ENCODE data around the gene RHCG. TPM values are rescaled to one million over a fixed set of nuclear protein-coding genes. Genes with fewer than 3 reads are reported as not detected.

The RHCG gene
- total and polyA plus RNA-seq, 2 of the 13 experiments (the other 11 are each of a cell fraction or from before 2014, with no cell fraction given): not detected

DNA sequence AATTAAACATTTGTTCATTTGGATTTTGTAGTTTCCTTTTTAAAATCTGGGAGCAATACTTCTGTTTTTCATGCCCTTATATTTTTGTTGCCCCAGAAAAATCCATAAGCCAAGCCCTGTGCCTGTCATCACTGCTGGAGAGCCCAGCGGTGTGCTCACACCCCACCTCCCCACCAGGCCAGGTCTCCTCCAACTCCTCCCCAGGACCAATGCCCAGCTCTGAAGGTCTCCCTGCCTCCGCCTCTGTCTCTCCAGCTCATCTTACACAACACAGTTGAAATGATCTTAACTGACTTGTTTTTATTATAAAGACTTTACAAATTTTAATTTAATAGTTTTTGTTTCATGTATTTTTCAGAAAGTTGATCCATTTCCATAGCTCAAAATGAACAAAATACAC is 66.4 kb downstream of the RHCG start (continued):
- TF ChIP-seq, protein P1, sequence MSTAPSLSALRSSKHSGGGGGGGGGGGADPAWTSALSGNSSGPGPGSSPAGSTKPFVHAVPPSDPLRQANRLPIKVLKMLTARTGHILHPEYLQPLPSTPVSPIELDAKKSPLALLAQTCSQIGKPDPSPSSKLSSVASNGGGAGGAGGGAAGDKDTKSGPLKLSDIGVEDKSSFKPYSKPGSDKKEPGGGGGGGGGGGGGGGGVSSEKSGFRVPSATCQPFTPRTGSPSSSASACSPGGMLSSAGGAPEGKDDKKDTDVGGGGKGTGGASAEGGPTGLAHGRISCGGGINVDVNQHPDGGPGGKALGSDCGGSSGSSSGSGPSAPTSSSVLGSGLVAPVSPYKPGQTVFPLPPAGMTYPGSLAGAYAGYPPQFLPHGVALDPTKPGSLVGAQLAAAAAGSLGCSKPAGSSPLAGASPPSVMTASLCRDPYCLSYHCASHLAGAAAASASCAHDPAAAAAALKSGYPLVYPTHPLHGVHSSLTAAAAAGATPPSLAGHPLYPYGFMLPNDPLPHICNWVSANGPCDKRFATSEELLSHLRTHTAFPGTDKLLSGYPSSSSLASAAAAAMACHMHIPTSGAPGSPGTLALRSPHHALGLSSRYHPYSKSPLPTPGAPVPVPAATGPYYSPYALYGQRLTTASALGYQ (CRISPR knock-in tag; IDR thresholded peaks at IDR 0.05): no peak
- no peak for TF ChIP-seq ZNF343 (CRISPR knock-in tag; IDR thresholded peaks at IDR 0.05)
- no peak for TF ChIP-seq ZNF225 (CRISPR knock-in tag; IDR thresholded peaks at IDR 0.05)
- no peak for TF ChIP-seq ZFP82 (CRISPR knock-in tag; IDR thresholded peaks at IDR 0.05; ENCODE audit: borderline replicate concordance)
- no peak for TF ChIP-seq GTF2F1 (IDR thresholded peaks at IDR 0.05; ENCODE audit: low read length)
- TF ChIP-seq ZNF724P (CRISPR knock-in tag; IDR thresholded peaks at IDR 0.05; ENCODE audit: borderline replicate concordance): no peak
- no peak for TF ChIP-seq ZBTB8A (CRISPR knock-in tag; IDR thresholded peaks at IDR 0.05; ENCODE audit: borderline replicate concordance, low read depth)
- no peak for TF ChIP-seq SOX6 (IDR thresholded peaks at IDR 0.05)
- no peak for TF ChIP-seq SOX6 (CRISPR knock-in tag; IDR thresholded peaks at IDR 0.05)
- TF ChIP-seq TSC22D2 (CRISPR knock-in tag; IDR thresholded peaks at IDR 0.05; ENCODE audit: borderline replicate concordance): no peak
- TF ChIP-seq, protein P2, sequence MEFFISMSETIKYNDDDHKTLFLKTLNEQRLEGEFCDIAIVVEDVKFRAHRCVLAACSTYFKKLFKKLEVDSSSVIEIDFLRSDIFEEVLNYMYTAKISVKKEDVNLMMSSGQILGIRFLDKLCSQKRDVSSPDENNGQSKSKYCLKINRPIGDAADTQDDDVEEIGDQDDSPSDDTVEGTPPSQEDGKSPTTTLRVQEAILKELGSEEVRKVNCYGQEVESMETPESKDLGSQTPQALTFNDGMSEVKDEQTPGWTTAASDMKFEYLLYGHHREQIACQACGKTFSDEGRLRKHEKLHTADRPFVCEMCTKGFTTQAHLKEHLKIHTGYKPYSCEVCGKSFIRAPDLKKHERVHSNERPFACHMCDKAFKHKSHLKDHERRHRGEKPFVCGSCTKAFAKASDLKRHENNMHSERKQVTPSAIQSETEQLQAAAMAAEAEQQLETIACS (CRISPR knock-in tag; IDR thresholded peaks at IDR 0.05): no peak
- no peak for TF ChIP-seq ZFAT (CRISPR knock-in tag; conservative IDR thresholded peaks at IDR 0.05)
- TF ChIP-seq, protein P3, sequence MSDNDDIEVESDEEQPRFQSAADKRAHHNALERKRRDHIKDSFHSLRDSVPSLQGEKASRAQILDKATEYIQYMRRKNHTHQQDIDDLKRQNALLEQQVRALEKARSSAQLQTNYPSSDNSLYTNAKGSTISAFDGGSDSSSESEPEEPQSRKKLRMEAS (IDR thresholded peaks at IDR 0.05): no peak
- TF ChIP-seq, protein P4, sequence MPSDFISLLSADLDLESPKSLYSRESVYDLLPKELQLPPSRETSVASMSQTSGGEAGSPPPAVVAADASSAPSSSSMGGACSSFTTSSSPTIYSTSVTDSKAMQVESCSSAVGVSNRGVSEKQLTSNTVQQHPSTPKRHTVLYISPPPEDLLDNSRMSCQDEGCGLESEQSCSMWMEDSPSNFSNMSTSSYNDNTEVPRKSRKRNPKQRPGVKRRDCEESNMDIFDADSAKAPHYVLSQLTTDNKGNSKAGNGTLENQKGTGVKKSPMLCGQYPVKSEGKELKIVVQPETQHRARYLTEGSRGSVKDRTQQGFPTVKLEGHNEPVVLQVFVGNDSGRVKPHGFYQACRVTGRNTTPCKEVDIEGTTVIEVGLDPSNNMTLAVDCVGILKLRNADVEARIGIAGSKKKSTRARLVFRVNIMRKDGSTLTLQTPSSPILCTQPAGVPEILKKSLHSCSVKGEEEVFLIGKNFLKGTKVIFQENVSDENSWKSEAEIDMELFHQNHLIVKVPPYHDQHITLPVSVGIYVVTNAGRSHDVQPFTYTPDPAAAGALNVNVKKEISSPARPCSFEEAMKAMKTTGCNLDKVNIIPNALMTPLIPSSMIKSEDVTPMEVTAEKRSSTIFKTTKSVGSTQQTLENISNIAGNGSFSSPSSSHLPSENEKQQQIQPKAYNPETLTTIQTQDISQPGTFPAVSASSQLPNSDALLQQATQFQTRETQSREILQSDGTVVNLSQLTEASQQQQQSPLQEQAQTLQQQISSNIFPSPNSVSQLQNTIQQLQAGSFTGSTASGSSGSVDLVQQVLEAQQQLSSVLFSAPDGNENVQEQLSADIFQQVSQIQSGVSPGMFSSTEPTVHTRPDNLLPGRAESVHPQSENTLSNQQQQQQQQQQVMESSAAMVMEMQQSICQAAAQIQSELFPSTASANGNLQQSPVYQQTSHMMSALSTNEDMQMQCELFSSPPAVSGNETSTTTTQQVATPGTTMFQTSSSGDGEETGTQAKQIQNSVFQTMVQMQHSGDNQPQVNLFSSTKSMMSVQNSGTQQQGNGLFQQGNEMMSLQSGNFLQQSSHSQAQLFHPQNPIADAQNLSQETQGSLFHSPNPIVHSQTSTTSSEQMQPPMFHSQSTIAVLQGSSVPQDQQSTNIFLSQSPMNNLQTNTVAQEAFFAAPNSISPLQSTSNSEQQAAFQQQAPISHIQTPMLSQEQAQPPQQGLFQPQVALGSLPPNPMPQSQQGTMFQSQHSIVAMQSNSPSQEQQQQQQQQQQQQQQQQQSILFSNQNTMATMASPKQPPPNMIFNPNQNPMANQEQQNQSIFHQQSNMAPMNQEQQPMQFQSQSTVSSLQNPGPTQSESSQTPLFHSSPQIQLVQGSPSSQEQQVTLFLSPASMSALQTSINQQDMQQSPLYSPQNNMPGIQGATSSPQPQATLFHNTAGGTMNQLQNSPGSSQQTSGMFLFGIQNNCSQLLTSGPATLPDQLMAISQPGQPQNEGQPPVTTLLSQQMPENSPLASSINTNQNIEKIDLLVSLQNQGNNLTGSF (CRISPR knock-in tag; IDR thresholded peaks at IDR 0.05): no peak
